Calu3 (cell line): ENCODE results near the gene DBR1. TPM values are rescaled to one million over a fixed set of nuclear protein-coding genes. Genes with fewer than 3 reads are reported as not detected.

Experiments used
- BruUV-seq: library from RNA; stranded (reverse); fragments of 400-500 nt; replicated peaks from 2 replicates; lab custom pipeline; 2021; lab: Mats Ljungman, UMichigan
- CTCF ChIA-PET: fragments of 300-600 bp; sonication (Branson Sonifier 250); formaldehyde crosslinking; loops from one replicate; lab custom pipeline; 2022; ENCODE audit warnings: antibody characterized with exemption; lab: Charles Lee
- DNase-seq: peaks from one replicate; pipeline ENCODE4 v3.0.0; 2022
- H3K27ac Mint-ChIP-seq: one replicate; pipeline ENCODE4 v1.8.0; 2022; ENCODE audit warnings: mixed read lengths; ENCODE audit not compliant: unreplicated experiment
- H3K27me3 Mint-ChIP-seq: one replicate; pipeline ENCODE4 v1.8.0; 2022; ENCODE audit warnings: mixed read lengths; ENCODE audit not compliant: unreplicated experiment
- H3K36me3 Mint-ChIP-seq: one replicate; pipeline ENCODE4 v1.8.0; 2022; ENCODE audit warnings: mild to moderate bottlenecking, moderate library complexity, mixed read lengths; ENCODE audit not compliant: insufficient read depth, unreplicated experiment
- H3K4me1 Mint-ChIP-seq: one replicate; pipeline ENCODE4 v1.8.0; 2022; ENCODE audit warnings: mild to moderate bottlenecking, low read depth, mixed read lengths; ENCODE audit not compliant: unreplicated experiment
- H3K4me3 Mint-ChIP-seq: one replicate; pipeline ENCODE4 v1.8.0; 2022; ENCODE audit warnings: mild to moderate bottlenecking, low read depth, moderate library complexity, mixed read lengths; ENCODE audit not compliant: unreplicated experiment
- H3K9me3 Mint-ChIP-seq: one replicate; pipeline ENCODE4 v1.8.0; 2022; ENCODE audit warnings: low read depth, mixed read lengths; ENCODE audit not compliant: unreplicated experiment
- CTCF ChIP-seq: fragments of 200-600 bp; IDR thresholded peaks from one replicate; pipeline ENCODE4 v1.8.0; 2022; ENCODE audit warnings: antibody characterized with exemption; ENCODE audit not compliant: unreplicated experiment
- intact Hi-C: fragments of 100-400 bp; cut with micrococcal nuclease; formaldehyde crosslinking; loops from one replicate; pipeline ENCODE4 v1.10.0; 2022; ENCODE audit not compliant: unreplicated experiment
- total RNA-seq: library from RNA; stranded (reverse); gene quantifications from 2 replicates; pipeline ENCODE4 v1.2.3, GENCODE V29; 2022

Gene DBR1
- total RNA-seq, 1 experiment from 2014 or later, result 30.8 TPM

DNA sequence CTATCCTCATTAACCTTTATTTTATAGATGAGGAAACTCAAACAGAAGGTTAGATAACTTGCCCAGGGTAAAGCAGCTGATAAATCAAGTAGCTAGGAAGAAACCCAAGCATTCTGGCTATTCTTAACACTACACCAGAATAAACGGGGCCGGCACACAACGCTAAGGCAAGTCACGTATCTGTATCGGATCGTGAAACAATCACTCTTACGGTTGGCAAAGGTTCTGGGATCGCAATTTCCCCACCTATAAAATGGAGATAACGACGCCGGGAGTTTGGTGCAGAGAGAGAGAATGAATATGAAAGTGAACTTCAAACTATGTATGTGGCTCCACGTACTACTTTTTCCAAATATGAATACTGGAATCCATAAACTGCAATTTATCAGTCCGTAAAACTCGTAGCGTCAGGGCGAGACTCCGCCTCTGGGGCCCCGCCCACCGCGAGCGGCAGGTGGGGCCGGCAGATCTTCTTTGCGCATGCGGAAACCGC lies 12.1 kb upstream of the DBR1 start:
- DNase-seq, result peak; percentile 96
- no peak for TF ChIP-seq CTCF
- Mint-ChIP-seq H3K4me1 (peaks cover 32% of the 10 kb centered on the region), H3K4me3 (peak overlapping the region; percentile 92), H3K27ac (peak overlapping the region; percentile 98), H3K36me3 (peaks cover 26% of the 10 kb centered on the region), H3K9me3 (no peaks in the 10 kb centered on the region), H3K27me3 (no peaks in the 10 kb centered on the region)
- intact Hi-C loops, result loop anchor here (10.0 kb wide), 1 partner anchor 408 kb away; the partner anchor contains the start of gene CEP70
- BruUV-seq, result no TSS peak
- CTCF ChIA-PET, result interaction anchor here (0.7 to 2.4 kb wide), 8 partner anchors 10 to 1154 kb away, joined by 3 to 20 read pairs (median 4); partner anchors contain the start of gene DBR1

- peak overlapping the region; percentile 98 for H3K27ac Mint-ChIP-seq
- peak overlapping the region; percentile 92 for H3K4me3 Mint-ChIP-seq
- DNase-seq, result peak; percentile 16
- BruUV-seq, result no TSS peak
- no peaks in the 10 kb centered on the region for H3K27me3 Mint-ChIP-seq
- TF ChIP-seq CTCF, result no peak
- intact Hi-C loops, result loop anchor here (10.0 kb wide), 1 partner anchor 409 kb away; the partner anchor contains the start of gene CEP70
- CTCF ChIA-PET, result interaction anchor here (0.7 to 2.4 kb wide), 7 partner anchors 11 to 1154 kb away, joined by 3 to 20 read pairs (median 3); partner anchors contain the start of gene DBR1
- peaks cover 32% of the 10 kb centered on the region for H3K4me1 Mint-ChIP-seq
- no peaks in the 10 kb centered on the region for H3K9me3 Mint-ChIP-seq
- peaks cover 26% of the 10 kb centered on the region for H3K36me3 Mint-ChIP-seq
Observed at GRCh38 chr3:138186221-138186620, 11.5 kb upstream of the DBR1 start.

DNA sequence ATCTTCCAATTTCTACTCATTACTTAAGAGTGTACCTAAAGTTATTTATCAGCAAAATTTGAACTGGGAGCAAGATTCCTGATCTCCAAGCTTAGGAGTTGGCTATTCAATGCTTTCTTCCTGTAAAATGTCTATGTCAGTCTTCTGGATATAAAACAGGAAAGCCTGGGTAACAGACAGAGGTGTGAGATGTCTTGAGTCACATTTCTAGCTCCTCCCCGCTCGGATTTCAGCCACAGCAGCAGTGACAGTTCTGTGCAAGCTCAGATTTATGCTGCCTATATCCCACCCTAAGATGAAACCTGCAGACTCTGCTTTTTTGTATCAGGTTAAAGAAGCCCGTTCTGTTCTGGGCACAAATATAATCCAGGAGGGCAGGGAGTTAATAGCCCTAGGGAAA lies 10.3 kb upstream of the DBR1 start:
- peaks cover 26% of the 10 kb centered on the region for H3K36me3 Mint-ChIP-seq
- H3K9me3 Mint-ChIP-seq, result no peaks in the 10 kb centered on the region
- no TSS peak for BruUV-seq
- peaks cover 40% of the 10 kb centered on the region for H3K4me1 Mint-ChIP-seq
- TF ChIP-seq CTCF, result no peak
- H3K4me3 Mint-ChIP-seq, result no peak overlapping the region
- no peak overlapping the region for H3K27ac Mint-ChIP-seq
- CTCF ChIA-PET, result interaction anchor here (0.6 to 2.4 kb wide), 2 partner anchors 11 to 242 kb away, joined by 3 to 20 read pairs; partner anchors contain the start of gene DBR1
- intact Hi-C loops, result loop anchor here (5.0 to 10.0 kb wide), 3 partner anchors 147 to 737 kb away; partner anchors contain the start of gene CEP70
- no peaks in the 10 kb centered on the region for H3K27me3 Mint-ChIP-seq
- peak; percentile 16 for DNase-seq

- H3K27me3 Mint-ChIP-seq, result no peaks in the 10 kb centered on the region
- peak; percentile 47 for TF ChIP-seq CTCF
- H3K36me3 Mint-ChIP-seq, result no peaks in the 10 kb centered on the region
- intact Hi-C loops, result loop anchor here (1.0 to 10.0 kb wide), 5 partner anchors 105 to 742 kb away; partner anchors contain the start of gene CEP70
- H3K4me3 Mint-ChIP-seq, result no peak overlapping the region
- H3K9me3 Mint-ChIP-seq, result no peaks in the 10 kb centered on the region
- BruUV-seq, result no TSS peak
- CTCF ChIA-PET, result interaction anchor here (0.6 to 1.0 kb wide), 3 partner anchors 90 to 149 kb away, joined by 3 to 4 read pairs (median 4); no protein-coding TSS in a partner anchor
- peaks cover 20% of the 10 kb centered on the region for H3K4me1 Mint-ChIP-seq
- H3K27ac Mint-ChIP-seq, result no peak overlapping the region
- DNase-seq, result peak; percentile 51
Observed at GRCh38 chr3:138180375-138181029, 5.8 kb upstream of the DBR1 start.
